SKM-1 treated with dmso at 0.1 percent for 144 hours (cell line): ENCODE data around the gene BACE2.
A peak's percentile ranks its signal among the peaks of the same experiment; 100 is the strongest.

Source experiments
- DNase-seq: peaks from one replicate; lab custom pipeline; 2025; ENCODE audit not compliant: unreplicated experiment; lab: John Stamatoyannopoulos, UW

BACE2 gene

DNA sequence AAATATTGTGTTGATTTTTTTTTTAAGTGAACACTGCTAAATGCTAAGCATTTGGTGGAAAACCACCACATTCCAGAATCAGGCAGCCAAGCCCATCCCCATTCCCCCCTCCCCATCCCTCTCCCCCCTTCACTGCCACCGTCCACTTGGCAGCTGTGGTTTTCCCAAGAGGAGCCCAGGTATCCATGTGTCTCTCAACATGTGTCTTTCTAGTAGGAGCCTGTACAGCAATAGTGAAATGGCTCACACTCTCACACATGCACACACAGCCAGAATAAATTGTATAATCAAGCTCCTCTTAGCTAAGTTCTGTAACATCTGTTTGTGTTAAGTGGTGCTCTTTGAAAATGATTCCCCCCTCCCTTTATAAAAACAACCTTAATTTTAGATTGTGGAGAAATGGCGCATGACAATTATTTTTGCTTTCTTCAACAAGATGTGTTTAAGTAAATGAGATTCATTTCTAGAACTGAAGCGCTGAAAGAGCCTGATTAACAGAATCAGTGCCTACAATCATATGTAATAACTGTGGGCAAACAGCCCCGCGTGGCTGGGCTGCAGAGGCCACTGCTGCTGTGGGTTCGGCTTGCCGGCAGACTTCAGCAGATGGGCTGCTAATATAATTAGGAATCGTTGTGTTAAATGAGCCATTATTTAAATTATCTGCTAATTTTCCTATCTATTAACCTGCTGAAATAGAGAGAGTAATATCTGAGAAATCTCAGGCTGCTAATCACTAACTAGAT lies 43.3 kb downstream of the BACE2 start:
- DNase-seq, result no peak

DNA sequence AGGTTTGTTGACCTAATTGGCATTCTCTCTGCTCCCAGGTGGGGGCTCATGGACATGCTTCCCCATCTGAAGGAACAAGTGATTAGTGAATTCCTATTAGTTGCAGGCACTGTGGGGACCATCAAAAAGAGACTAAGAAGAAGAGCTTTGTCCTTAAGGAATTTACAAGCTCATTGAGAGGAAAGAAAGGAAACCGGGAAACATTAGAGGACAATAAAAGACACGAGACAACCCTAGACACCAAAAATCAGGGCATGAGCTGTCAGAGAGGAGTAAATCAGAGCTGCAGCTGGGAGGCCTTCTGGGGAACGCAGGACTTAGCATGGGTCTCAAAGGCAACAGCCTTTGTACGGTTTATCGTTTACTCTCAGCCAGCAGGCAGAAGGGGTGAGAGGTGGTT lies 45.1 kb downstream of the BACE2 start:
- no peak for DNase-seq

DNA sequence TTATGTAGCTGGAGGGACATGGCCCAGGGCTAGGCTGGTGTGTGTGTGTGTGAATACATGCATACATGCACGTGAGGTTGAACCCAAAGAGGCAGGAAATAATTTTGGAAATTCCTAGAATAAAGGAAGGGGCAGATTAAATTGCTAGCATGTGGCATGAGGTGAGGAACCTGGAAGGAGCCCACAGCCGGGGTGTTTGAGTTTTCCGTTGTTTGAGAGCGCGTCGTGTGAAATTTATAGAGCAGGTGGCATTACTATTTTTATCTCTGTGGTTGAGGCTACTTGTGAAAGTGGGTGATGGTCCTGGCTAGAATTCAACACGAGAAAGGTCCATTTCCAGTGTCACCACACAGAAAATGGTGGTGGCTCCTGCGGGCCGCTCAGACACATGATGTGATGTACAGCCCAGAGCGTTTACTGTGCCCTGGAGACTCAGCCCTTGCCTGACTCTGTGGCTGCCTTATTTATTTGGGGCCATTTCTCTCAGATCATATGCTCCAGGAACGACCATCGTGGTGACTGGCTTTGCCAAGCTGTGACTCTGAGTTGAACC lies 48.0 kb downstream of the BACE2 start:
- DNase-seq, result no peak

DNA sequence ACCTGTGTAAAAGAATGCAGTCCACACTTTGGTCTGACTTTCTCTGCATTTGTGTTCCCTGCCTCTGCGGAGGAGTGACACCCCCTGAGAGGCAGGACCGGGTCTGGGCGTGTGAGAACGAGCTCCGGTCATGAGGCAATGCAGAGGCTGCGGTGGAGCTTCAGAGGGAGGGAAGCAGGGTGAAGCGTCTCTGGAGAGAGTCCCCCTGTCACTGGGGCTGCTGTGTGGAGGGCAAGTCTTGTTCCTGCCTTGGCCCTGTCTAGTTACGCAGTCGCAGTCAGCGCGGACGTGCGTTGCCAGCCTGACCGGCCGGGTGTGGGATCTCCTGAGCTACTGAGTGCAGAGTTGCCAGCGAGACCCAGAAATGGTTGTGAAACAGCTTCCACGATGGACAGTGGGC lies 48.5 kb downstream of the BACE2 start:
- DNase-seq, result no peak

DNA sequence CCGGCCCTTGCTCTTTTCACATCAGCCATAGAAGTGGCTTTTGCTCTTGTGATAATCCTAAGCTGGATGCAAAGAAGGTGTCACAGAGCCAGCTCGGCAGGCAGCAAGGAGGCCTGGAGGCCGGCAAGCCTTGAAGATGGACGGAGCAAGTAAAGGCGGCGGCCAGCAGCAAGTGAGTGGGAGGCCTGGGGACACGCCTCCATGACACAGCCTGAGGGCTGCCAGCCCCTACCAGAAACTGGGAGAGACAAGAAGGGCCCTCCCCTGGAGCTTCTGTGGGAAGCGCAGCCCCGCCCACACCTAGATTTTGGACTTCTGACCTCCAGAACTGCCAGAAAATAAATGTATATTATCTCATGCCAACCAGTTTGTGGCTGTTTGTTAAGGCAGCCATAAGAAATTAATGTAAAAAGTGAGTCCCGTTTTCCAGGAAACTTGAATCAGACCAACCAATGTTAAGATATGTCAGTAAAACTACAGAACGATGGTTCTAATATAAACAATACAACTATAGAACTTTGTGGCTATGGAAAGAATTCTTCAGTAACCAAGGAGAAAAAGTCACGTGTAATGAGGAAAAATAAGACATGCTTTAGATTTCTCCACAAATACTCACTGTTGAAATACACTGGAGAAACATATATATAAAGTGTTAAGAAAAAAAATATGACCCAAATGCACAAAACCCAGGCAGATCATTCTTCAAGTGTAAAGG lies 49.9 kb downstream of the BACE2 start:
- DNase-seq, result no peak

DNA sequence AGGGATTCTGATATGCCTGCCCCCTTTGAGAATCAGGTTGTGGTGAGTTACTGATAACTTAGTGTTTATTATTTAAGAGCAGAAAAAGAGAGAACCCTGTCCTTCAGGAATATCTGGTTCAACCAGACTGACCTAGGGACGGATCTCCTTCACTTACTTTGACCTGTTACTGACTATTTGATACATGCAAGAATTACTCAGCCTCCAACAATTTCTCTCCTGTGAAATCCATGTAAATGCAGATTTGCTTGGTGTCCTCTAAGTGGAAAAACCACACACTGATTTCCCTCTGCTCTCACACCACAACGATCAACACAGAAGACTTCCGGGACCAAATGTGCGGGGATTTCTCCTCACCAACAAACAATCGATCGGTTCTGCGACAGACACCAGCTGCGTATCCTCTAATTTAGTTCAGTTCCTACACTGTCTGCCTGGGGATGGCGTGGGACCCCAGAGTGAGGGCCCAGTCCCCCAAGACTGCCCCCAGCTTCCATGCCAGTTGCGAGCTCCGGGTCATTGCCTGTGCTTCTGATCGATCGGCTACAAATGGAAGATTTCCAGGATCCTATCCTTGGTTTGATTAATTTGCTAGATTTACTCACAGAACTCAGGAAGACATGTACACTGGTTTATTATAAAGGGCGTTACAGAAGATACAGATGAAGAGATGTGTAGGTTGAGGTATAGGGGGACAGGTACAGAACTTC lies 51.7 kb downstream of the BACE2 start:
- no peak for DNase-seq

DNA sequence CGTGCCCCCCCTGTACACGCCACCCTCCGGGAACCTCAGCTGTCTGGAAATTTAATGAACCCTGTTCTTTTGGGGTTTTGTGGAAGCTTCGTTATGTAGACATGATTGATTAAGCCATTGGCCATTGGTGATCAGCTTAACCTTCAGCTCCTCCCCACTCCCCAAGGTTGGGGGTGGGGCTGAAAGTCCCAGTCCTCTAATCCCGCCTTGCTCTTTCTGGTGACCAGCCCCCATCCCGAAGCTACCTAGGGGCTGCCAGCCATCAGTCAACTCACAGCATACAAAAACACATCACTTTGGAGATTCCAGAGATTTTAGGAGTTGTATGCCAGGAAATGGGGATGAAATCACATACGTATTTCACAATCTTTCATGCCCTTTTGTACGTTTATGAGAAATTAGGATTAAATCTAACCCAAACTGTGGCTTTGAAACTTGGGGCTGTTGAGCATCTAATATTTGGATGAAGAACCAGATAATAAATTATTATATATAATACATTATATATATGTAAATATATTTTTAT lies 52.3 kb downstream of the BACE2 start:
- no peak for DNase-seq

DNA sequence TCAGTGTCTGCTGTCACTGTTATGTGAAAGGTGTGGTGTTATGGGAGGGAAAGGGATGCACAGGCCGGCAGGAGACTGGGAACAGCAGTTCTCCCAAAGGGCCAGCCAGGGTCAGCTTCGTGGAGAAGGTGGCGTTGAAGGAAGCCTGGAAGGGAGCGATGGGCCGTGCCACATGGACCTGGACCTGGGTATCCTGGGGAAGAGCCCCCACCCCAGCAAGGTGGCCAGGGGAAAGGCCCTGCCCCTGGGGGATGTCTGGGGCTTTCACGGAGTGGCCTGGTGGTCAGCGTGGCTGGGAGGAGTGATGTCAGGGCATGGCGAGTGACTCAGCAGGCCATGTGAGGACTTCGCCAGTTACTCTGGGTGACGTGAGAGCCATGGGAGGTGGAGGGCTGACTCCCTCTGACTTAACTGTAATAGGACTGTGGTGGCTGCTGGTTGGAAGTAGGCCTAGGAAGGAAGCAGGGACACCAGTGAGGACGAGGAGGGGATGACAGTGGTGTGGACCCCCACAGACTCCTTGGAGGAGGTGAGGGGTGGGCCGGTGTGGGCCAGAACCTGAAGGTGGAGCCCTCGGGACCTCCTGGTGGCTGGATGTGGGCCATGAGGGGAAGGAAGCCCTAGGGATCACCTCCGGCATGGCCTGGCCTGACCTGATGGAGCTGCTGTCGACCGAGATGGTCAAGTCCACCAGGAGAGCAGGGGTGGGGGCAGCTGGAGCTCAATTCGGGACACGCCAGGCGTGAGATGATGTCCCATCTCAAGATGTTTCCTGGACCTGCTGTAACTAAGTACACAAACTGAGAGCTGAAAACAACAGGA lies 54.5 kb downstream of the BACE2 start:
- no peak for DNase-seq

DNA sequence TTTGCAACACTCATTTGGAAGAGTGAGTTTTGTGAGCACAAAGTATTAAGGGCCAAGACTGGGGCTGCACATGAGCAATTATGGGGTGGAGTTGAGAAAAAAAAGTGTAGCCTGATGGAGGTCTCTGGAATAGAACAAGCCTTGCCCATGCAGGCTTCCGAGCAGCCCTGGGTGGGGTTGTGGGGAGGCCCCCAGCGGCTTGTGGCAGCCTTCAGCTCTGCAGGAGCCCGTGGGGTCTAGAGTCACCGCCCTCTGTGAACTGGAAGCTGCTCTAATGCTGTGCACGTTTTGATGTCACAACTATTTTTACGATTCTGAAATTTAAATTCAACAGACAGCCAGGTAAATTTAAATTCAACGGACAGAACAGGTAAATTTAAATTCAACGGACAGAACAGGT lies 58.9 kb downstream of the BACE2 start:
- DNase-seq, result no peak

DNA sequence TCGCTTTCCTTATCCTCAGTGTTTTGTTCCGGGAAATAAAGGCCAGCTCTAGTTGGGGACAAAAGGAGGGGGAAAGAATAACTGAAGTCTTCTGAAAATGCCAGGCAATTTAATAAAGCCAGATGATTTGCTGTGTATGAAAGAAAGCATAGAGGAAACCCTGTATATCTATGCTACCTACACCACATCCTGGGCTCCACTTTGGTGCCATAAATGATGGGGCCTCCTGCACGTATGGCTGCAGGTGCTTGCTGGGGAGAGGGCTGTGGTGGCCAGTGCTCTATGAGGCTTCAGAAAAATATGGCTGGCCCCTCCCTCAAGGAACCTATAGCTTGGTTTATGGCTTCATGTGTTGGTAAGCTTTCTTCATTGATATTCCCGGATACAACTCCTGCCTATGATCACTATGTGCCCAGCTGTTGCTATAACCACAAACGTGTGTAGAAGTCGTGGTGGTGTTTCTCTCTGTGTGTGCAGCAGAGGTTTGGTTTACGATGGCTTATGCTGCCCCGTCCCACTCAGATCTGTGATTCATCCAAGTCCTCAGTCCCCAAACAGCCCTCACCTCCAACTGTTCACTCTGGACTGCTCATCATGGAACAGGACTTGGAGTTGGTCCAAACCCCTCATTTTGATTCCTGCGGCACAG lies 59.5 kb downstream of the BACE2 start:
- no peak for DNase-seq

DNA sequence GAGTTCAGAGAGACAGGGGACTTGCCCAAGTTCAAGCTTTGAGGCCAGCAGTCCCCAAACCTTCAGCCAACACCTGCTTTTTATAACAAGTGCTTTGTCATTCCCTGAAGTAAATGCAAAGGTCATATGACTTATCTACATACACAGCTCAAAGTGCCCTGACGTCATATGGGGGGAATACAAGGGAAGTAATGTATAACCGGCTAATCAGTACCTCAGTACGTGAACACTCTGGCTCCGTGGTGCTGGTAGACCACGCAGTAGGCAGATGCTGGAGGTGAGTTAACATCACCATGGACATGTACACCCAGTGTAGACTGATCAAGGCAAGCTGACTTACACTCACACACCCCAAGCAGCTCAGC lies 60.0 kb downstream of the BACE2 start:
- no peak for DNase-seq

DNA sequence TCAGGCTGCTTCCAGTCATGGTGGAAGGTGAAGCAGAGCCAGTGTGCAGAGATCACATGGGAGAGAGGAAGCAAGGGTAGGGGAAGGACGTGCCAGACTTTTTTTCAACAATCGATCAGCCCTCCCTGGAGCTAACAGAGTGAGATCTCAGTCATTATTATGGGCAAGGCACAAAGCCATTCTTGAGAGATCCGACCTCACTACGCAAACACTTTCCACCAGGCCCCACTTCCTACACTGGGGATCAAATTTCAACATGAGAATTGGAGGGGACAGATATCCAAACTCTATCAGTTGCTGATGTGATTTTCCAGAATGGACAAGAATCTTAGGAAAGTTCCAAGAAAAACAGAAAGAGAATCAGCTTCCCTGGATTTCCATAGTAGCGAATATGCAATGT lies 60.5 kb downstream of the BACE2 start:
- DNase-seq, result no peak

DNA sequence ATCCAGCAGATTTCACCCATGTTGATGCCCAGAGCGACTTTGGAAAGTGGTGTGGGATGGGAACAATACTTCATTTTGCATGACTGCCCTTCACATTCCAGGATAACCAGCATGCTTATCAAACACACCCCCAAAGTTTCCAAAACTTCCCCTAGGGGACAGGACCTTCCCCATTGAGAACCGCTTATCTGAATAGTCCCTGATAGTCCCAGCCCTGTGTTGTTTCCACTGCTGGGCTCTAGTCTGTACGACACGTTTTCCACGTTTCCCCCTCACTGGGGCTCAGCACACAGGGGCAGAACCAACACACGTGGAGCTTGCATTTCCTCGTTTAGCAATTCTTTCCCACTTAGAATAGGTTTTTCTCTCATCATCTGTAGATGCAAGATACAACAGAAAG lies 61.0 kb downstream of the BACE2 start:
- no peak for DNase-seq

DNA sequence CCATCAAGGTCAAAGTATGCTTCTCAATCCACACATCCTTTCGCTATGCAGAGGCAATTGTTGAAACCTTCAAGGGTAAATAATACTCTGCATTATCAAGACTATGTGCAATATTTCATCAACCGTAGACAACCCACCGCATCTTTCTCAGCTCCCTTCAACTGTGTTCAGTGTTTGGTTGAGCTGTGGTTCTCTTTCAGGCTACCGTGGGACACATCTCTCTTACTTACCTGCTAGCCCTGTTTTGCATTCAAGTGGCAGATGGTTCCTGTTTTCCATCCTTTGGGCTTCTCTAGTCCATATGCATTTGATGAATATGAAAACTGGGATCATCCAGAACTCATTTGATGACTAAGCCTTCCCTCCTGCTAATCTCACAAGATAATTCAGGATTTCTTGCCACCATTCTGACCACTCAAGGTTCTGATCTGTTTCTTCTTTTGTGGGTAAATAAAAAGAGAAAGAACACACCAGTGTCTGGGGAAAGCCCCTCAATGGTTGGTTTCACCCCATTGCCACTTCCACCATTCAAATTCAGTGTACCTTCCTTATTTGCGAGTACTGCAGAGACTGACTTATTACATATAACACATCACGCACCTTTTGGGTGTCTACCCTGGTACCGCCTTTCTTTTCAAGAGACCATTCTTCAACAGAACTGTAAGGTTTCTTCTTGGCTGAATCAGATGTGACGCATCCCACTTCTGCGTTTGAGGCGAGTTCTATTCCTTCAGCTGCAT lies 61.7 kb downstream of the BACE2 start:
- no peak for DNase-seq

DNA sequence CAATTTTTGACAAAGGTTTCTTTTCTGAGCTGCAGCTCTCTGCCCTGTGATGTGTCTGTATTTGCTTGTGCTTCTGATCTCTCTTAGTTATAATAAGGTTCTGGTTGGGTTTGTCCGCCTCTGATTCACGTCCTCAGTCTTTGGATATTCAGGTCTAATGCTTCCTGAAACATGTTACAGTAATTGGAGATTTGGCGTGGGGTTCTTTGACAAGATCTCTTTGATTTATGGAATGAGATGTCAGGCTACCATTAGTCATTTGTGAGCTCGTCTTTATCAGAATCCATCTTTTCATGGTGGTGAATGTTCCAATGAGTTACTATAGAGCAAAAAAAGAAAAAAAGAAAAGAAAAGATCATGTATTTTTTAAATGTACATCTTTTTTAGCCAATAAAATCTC lies 62.5 kb downstream of the BACE2 start:
- DNase-seq, result no peak

DNA sequence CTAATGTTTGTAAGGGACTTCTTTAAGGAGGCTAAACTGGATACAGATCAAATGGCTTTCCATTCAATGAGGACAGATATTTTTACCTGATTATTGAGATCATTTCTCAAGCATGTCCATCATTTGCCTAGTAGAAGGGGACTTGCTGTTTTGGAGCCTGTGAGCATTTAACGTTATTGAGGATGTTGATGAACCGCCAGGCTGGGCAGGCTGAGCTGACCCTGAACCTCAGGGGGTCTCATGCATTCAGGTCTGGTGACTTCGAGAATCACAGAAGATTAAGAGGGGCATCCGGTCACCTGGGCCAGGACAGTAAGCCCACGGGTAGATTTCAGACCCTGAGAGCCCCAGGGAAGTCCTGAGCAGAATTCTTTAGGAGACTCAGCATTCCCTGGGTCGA lies 63.1 kb downstream of the BACE2 start:
- no peak for DNase-seq

DNA sequence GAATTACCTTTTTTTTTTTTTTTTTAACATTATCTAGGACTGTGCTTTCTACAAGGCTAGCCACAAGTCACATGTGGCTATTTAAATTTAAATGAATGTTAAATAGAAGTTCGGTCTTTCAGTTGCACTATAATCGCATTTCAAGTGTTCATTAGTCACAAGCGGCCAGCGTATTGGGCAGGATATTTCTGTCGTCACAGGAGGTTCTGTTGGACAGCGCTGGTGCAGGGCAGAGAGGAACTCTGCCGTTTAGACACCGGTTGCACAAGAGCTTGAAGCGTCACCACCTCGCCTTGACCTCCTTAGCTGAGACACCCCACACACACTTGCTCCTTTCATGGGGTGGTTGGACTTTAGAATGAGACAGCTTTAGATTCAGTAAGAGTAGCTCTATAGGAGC lies 64.1 kb downstream of the BACE2 start:
- peak; percentile 8 for DNase-seq

DNA sequence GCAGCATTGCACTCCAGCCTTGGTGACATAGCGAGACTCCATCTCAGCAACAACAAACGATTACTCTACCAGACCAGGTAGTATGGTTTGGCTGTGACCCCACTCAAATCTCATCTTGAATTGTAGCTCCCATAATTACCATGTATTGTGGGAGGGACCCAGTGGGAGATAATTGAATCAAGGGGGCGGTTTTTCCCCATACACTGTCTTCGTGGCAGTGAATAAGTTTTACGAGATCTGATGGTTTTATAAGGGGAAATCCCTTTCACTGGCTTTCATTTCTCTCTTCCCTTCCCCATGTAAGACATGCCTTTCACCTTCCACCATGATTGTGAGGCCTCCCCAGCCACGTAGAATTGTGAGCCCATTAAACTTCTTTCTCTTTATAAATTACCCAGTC lies 66.0 kb downstream of the BACE2 start:
- DNase-seq, result no peak

DNA sequence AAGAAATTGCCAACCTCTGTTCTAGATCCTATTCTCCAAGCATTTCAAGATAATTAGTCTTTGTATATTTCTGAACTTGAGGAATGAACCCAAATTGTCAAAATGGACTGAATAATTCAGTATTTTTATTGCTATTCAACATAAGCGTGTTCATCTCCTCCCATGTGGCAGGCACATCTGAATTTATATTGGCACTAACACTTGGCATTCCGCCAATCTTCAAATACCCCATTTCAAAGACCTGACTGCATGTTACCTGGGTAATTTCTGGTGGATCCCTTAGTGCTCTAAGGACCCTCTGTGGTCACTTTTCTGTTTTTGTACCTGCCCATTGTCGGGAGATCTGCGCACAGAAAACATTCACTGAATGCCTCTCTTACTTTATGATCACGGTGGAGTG lies 66.6 kb downstream of the BACE2 start:
- DNase-seq, result no peak

DNA sequence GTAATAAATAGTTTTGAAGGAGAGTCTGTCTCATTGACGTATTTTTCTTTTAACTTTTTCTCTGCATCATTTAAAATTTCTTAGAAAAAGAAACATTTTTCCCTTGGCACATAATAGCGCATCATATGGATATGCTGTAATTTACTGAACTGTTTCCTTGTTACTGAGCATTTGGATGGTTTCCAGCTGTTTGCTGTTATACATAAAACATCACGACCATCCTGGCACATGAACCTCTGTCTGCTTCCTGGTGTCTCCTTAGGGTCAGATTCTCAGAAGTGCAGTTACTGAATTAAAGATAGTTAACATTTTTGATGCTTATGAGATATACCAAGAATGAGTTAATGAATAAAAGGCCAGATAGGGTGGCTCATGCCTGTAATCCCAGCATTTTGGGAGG lies 67.2 kb downstream of the BACE2 start:
- DNase-seq, result no peak
